NCI-H345 treated with DMSO at 0.1 percent for 48 hours (cell line): ENCODE measurements around the gene MPHOSPH10.
"Not testable (repeated sequence)": the region's sequence is repeated elsewhere in the genome, so short reads cannot be mapped to it uniquely, and the experiment has no call there.

Source experiments
- DNase-seq: peaks from one replicate; lab custom pipeline; 2025; ENCODE audit not compliant: unreplicated experiment; lab: John Stamatoyannopoulos, UW

MPHOSPH10 gene

DNA sequence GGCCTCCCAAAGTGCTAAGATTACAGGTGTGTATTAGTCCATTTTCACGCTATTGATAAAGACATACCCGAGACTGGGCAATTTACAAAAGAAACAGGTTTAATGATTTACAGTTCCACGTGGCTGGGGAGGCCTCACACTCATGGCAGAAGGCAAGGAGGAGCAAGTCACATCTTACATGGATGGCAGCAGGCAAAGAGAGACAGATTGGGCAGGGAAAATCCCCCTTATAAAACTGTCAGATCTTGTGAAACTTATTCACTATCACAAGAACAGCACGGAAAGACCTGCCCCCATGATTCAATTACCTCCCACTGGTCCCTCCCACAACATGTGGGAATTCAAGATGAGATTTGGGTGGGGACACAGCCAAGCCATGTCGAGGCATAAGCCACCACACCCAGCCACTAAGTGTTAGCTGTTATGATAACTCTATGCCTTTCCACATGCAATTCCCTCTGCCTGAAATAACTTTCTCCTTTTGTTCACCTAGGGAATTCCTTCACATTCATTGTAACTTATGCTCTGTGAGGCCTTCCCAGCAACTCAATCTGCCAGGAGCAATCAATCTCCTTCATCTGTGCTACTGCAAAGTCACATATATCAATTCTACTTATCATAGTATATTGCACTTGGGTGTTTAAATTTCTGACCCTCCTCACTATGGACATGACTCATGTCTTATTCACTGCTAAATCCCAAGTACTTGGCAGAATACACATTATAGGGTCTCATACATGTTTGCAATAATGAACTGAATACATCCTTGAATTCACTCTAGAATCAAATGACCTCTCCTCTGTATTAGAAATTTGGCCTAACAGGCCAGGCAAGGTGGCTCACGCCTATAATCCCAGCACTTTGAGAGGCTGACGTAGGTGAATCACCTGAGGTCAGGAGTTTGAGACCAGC lies 7.8 kb upstream of the MPHOSPH10 start:
- DNase-seq: no peak

DNA sequence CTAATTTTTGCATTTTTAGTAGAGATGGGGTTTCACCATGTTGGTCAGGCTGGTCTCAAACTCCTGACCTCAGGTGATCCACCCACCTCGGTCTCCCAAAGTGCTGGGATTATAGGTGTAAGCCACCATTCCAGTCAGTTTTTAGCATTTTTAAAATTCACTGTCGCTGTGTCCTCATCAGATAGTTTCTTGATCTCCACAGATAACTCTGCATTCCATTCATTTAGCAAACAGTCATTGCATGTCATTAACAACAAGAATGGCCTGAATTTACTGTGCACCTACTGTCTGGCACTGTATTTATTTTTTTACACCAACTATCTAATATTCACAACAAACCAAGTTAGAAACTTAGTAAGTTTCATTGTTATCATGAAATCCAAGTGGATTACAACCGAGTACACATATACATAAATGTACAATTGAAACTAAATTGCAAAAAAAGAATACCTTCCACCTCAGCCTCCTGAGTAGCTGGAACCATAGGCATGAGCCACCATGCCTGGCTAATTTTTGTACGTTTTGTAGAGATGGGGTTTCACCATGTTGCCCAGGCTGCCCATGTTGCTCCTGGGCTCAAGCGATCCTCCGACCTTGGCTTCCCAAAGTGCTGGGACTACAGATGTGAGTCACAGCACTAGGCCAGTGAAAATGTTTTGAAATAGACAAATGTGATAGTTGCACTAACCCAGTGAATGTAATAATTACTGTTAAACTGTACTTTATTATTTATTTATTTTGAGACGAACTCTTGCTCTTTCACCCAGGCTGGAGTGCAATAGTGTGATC lies 4.7 kb upstream of the MPHOSPH10 start:
- DNase-seq: no peak

DNA sequence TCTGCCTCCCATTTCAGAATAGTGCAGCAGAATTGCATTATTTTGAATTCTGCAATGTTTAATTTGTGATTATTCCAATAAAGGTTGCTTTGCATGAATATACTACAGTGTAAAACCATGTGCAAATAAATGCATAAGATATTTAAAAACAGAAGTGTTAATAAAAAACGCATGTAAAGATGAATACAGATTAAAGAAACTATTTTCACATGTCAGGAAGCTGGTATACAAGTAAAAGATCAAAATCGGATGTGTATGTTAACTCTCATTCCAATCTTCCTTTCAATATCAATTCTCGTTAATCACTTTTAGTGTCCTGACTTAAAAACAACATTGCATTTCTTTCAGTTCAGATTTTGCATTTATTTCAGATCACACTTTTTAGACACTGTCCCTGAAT lies 3.5 kb upstream of the MPHOSPH10 start:
- no peak for DNase-seq

DNA sequence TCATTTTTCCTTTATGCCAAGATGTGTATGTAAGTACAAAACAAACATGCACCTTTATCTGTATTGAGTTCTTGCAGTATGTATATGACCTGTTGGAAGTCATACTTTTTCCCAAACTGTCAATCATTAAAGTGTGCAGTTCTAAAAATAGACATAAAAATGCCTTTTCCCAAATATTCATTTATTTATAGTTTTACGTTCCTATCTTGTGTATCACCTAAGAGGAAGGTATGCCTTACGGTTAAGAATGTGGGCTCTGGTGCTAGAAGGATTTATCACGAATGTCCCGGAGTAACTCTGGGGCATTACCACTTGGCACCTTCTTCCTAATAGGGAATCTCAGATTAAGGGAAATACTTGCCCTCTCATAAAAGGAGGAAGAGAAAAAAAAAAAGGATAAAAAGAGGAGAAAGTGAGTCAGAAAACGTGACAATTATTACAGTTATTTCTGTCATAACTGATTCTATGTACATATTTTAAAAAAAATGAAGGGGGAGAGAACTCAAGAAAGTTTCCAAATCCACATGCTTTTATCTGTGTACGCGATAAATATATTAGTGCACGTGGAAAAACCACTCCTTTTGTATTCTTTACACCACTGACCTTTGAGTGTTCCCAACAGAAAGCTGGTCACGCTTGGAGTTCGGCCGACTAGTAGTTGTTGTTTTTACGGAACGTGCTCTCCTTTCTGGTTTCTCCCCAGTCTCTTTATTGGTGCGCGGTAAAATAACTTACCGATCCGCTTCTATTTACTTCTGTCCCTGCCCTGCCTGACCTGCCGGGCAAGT lies 1.1 kb upstream of the MPHOSPH10 start:
- no peak for DNase-seq

DNA sequence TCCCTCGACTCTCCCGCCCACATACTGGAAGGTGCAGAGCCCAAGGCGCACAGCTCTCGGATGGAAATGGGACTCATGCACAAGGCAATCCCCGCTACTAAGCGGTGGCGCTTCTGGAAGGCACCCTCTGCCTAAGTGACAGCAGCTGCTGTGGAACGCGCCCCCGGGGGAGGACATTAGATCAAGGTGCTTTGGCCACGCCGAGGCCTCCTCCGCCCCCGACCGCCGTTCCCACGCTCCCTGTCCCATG lies 607 bp upstream of the MPHOSPH10 start:
- no peak for DNase-seq

DNA sequence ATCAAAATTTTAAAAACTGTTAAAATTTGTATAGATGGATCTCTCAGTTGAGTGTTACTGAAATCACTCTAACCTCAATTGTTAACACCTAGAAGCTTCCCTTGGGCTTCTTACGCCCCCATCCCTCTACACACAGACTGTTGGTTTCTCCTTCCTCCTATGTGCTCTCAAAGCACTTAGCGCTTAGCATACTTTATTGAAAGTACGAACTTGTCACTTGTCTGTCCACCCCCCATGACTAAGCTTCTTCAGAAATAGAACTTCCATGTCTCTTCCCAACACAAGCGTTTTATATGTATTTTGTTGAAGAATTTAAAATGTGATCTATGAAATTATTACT lies 441 bp downstream of the MPHOSPH10 start:
- DNase-seq: no peak

DNA sequence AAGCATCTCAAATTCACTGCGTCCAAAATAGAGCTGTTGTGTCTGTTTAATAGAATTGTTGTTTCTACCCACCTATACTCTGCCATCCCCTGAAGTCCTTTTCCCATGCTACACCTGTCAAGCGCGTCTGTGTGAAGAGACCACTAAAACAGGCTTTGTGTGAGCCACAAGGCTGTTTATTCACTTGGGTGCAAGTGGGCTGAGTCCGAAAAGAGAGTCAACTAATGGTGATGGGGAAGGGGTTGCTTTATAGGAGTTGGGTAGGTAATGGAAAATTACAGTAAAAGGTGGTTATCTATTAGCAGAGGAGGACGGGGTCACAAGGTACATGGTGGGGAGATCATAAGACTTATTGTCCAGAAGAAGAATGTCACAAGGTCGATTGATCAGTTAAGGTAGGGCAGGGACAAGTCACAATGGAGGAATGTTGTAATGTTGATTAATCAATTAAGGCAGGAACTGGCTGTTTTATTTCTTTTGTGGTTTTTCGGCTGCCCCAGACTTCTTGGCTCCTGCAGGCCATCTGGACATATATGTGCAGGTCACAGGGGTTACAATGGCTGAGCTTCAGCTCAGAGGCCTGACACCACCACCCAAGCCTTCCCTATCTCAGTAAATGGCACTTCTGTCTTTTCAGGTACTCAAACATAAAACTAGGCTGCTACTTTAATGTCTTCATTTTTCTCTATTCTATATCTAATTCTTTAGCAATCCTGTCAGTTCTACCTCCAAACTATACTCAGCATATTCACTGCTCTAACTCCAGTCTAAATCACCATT lies 1.1 kb downstream of the MPHOSPH10 start:
- DNase-seq: not testable (repeated sequence)

DNA sequence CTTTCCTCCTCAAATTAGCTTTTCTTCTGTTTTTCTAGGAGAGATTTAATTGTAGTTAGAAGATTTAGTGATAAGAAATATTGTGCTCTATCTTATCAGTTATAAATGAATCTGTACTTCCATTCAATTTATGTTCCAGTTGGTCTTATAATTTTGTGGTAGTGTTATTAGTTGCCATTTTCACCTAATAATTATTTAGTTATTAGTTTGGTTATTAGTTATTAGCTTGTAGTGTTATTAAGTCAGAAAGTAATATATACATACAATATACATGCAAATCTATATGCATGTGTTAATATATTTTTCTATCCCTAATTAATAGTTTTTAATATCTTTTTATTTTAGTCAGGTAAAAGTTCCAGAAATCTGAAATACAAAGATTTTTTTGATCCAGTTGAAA lies 3.2 kb downstream of the MPHOSPH10 start:
- DNase-seq: no peak

DNA sequence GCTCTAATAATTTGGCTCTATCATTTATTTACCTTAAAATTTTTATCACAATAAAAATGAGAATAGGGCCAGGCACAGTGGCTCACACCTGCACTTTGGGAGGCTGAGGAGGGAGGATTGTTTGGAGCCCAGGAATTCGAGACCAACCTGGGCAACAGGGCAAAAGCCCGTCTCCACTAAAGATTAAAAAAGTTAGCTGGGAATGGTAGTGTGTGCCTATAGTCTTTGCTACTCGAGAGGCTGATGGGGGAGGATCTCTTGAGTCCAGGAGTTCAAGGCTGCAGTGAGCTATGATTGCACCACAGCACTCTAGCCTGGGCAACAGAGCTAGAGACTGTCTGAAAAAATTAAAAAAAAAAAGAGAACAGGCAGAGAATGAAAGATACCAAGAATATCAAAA lies 5.7 kb downstream of the MPHOSPH10 start:
- no peak for DNase-seq

DNA sequence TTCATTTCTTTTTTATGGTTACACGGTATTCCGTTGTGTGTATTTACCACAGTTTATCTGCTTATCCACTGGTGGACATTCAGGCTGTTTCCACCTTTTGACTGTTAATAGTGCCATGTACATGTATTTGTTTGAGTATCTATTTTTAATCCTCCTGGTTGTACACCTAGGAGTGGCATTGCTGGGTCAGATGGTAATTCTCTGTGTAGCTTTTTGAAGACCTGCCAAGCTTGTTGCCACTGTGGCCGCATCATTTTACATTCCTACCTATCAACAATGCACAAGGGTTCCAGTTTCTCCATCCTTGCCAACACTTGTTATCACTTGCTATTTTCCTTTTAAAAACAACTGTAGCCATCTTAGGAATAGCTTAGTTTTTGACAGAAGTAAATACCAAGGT lies 13.3 kb downstream of the MPHOSPH10 start:
- DNase-seq: no peak

DNA sequence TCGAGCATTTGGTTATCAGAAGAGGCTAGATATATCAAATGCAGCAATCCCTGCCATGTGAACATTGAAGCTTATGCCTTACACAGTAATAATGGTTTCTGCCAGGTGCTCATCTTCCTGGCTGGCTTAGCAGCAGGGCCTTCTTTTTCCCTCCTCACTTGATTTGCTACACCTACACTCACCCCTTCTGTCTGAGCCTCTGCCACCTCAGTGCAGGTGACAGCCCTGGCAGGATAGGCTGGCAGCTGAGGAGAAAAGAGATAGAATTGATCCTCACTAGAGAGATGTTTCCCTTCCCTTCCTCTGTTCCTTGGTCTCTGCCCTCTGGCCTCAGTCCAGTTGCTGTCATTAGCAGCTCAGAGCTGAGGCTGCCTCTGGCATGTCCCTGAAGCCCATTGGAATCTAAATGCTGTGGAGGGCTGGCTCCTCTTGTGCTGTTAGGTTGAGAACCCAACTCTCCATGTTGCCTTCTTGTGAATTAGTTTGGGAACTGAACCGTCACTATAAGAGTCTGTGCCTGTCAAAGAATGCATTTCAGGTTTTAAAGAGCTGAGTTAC lies 18.2 kb downstream of the MPHOSPH10 start:
- DNase-seq: no peak

DNA sequence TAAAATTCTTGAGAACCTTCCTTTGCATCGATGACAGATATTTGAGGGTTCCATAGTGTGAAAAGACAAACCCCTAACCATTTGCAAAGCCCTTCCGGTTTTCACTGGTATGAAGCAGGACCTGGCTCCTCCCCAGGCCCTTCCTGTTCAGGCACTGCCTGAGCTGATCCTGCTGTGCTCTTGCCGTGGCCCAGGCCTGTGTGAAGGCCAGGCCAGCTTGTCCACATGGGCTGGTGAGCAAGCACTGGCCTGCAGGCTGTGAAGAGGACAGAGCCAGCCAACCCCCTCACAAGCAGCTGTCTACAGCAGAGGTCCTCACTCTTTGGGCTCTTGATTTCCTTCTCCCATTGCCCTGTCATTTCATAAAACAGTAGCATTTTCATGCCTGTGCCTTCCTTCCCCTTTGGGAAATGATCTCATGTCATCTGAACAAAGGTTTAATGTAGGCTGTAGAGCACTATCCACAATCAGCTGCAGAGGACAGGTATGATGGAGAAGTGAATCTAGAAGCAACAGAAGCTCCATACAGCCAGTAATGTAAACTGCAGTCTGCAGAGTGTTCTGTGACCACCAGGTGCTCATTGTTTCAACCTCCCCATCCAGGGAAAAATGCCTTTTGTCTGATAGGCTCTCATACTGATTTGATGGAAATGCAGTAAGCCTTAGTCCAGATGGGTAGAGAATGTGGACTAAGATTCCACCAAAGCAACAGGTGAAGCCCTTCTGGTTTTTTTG lies 19.8 kb downstream of the MPHOSPH10 start:
- no peak for DNase-seq

DNA sequence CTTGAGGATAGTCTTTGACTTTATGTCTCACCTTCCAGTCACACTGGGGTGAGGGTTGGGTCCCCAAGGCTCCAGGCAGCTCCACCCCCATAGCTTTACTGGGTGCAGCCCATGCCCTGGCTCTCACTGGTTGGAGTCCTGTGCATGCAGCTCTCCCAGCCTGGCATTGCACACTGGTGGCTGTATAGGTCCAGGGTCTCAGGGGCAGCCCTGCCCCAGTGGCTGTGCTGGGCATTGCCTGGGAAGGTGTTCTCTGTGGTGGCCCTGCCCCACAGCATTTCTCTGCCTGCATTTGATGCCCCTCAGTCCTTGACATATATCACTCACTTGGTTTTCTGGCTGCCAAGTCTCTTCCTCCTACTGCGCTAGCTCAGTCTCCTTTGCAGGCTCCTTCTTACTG lies 21.2 kb downstream of the MPHOSPH10 start:
- DNase-seq: no peak

DNA sequence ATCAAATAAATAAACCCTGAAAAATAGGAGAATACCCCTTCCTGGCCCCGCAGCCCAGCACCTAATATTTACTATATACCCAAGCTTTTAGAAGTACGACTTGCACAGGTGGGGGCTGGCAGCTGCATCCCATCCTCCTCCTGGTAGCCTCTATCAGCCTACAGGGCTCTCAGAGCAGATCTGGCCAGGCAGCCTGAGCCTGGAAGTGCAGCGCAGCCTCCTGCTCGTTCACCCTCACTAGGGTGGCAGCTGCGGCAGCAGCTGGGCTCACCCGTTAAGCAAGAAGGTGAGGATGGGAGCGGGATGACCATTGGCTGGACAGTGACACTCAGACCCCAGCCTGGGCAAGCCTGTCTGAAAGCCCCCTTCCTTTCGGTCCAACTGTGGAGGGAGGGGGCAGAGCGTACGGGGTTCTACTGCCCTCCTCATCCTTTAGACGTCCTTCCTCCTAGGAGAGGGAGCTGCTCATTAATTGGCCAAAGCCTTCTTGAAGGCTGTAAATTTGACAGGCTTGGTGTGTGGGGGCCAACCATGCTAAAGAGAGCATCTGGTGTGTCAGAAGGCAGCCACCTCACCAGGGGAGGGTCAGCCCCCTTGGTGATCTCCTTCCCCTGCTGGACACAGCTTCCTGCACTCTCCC lies 23.3 kb downstream of the MPHOSPH10 start:
- DNase-seq: no peak

DNA sequence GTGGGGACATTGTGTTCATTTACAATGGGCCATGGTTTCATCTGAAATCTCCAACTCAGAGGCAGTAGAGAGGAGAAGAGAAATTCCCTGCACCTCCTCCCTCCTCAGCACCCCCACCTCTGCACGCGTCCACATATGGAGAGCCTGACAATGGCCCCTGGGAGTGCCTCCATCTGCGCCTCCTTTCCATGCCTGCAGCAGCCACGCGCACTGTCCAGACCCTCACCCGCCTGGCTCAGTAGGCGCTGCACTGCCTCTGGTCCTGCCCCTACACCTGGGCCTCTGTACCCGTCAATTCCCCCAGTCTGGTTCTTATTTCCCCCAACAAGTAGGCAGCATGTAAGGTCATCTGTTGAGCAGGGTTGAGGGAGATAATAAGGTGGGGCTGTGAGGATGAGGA lies 23.8 kb downstream of the MPHOSPH10 start:
- DNase-seq: no peak

DNA sequence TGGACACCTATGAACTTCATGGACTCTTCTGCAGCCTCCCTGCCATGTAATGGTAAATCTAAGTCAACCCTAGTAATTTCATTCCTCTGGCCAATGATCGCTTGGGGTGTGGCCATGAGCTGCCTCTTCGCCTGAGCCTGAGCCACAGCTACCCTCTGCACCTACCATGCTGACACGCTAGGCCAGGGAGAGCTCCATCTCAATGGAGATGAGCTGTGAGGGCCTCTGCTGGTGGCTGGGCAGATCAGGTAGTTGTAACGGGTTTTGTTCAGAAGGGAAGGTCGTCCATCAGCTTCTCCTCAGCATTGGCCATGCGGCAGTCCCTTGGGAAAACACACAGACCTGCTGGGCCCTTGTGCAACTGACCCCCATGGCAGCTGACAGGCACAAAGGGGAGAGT lies 24.4 kb downstream of the MPHOSPH10 start:
- DNase-seq: no peak

DNA sequence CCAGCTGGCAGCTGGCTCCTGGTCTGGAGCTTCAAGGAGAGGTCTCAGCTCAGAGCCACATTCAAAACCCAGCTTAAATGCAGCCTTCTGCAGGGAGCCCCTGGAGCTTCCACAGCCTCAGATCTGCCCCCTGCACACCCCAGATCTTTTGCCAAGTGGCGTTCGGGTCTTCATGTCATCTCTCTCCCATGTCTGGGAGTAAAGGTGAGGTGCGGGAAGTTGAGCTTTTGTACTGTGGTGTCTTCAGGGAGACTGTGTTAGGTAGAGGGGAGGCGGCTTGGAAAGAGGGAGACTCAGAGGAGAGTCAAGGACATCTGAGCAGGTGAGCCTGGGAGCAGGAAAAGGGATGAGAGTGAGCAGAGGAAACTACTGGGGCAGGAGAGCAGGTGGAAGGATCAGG lies 25.4 kb downstream of the MPHOSPH10 start:
- DNase-seq: no peak

DNA sequence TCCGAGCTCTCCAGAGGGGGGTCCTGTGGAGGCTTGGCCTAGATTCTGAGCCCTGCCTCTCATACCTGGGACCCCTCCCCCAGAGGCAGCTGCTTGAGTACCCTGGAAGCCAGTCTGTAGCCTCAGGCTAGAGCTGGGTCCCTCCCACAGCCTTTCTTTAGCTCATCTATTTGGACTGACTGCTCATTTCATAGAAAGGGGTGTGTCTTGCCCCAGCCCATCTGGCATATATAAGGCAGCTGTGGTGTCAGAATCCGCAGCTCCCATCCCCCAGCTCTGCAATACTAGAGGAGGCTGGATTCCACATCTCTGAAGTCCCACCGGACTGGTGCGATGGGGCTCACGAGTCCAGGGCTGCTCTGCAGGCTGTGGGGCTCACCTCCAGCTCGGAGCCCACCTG lies 26.1 kb downstream of the MPHOSPH10 start:
- DNase-seq: peak; percentile 58

DNA sequence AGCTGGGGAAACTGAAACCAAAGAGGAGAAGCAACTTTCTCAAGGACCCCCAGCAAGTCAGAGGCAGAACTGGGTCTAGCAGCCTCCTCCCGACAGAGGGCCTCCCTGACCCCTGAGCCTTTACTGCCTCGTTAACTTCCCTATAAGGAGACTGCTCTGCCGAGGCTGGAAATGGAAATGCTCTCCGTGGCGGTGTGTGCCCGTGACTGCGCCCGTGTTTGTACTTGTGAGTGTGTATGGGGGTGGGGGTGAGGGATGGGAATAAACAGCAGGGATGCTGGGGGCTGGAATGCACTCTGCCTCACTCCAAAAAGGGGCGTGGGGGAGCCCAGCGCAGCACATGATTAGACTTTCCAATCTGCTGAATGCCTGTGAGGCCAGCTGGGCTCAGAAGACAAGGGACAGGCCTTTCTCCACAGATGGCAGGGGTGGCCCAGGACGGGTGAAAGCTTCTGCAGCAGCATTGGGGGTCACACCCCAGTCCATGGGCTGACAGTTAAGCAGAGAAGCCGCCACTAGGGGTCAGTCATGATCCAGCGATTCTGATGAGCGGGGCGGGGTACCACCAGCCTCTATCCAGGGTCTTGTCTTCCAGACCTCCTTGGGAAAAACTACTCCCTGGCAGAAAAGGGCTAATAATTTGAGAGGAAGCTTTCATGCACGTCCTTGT lies 26.8 kb downstream of the MPHOSPH10 start:
- peak; percentile 50 for DNase-seq
